Stimulated activated naive B cell treated with anti-CD40 and anti-IgM and Interleukin-4, amounts not matched to agents 10 μg/mL and 1 μg/mL and 100 μg/mL, for 72 hours (primary cell): ENCODE measurements around the gene GALNT13.

ENCODE experiments used
- ATAC-seq, 2 donors: fragments of 150-1000 bp; cut with Tn5 transposase; replicated peaks; 2 replicates each; pipeline ENCODE4 v1.10.0; 2021; ENCODE audit warnings: moderate library complexity in 1 of 2
- DNase-seq: peaks from one replicate; pipeline ENCODE4 v3.0.0; 2021
- H3K27ac Mint-ChIP-seq: one replicate; pipeline ENCODE4 v1.8.0; 2022; ENCODE audit warnings: mild to moderate bottlenecking, mixed read lengths
- H3K27me3 Mint-ChIP-seq, 2 donors: one replicate each; pipeline ENCODE4 v1.8.0; 2022; ENCODE audit warnings: mixed read lengths in 2 of 2
- H3K36me3 Mint-ChIP-seq, 2 donors: one replicate each; pipeline ENCODE4 v1.8.0; 2022; ENCODE audit warnings: mixed read lengths in 2 of 2, mild to moderate bottlenecking in 1 of 2
- H3K4me1 Mint-ChIP-seq, 2 donors: one replicate each; pipeline ENCODE4 v1.8.0; 2022; ENCODE audit warnings: mixed read lengths in 2 of 2, mild to moderate bottlenecking in 1 of 2
- H3K4me3 Mint-ChIP-seq, 2 donors: one replicate each; pipeline ENCODE4 v1.8.0; 2022; ENCODE audit warnings: mild to moderate bottlenecking in 2 of 2, mixed read lengths in 2 of 2, moderate library complexity in 1 of 2
- H3K9me3 Mint-ChIP-seq, 2 donors: one replicate each; pipeline ENCODE4 v1.8.0; 2022; ENCODE audit warnings: mixed read lengths in 2 of 2, mild to moderate bottlenecking in 1 of 2

Gene GALNT13

GRCh38 chr2:153986488-153987229 lies 114.9 kb downstream of the GALNT13 start:
- Mint-ChIP-seq H3K36me3 (no peaks in the 10 kb centered on the region), H3K9me3 (peaks cover 0 to 2% of the 10 kb centered on the region in 2 donors), H3K27me3 (no peaks in the 10 kb centered on the region), H3K4me3 (no peak overlapping the region), H3K4me1 (no peaks in the 10 kb centered on the region), H3K27ac (no peak overlapping the region)
- ATAC-seq (no peak), DNase-seq (no peak)

GRCh38 chr2:153990771-153991170 lies 119.0 kb downstream of the GALNT13 start:
- ATAC-seq (no peak), DNase-seq (no peak)
- Mint-ChIP-seq H3K27ac (no peak overlapping the region), H3K4me1 (no peaks in the 10 kb centered on the region), H3K9me3 (peaks cover 4 to 5% of the 10 kb centered on the region in 2 donors), H3K4me3 (no peak overlapping the region), H3K27me3 (no peaks in the 10 kb centered on the region), H3K36me3 (no peaks in the 10 kb centered on the region)

GRCh38 chr2:154013514-154013913 lies 141.8 kb downstream of the GALNT13 start:
- ATAC-seq (no peak), DNase-seq (no peak)
- H3K36me3 Mint-ChIP-seq = no peaks in the 10 kb centered on the region
- H3K4me1 Mint-ChIP-seq = no peaks in the 10 kb centered on the region
- no peaks in the 10 kb centered on the region for H3K27me3 Mint-ChIP-seq
- no peak overlapping the region for H3K27ac Mint-ChIP-seq
- peaks cover 11 to 24% of the 10 kb centered on the region in 2 donors for H3K9me3 Mint-ChIP-seq
- H3K4me3 Mint-ChIP-seq = no peak overlapping the region

GRCh38 chr2:154015233-154015632 lies 143.5 kb downstream of the GALNT13 start:
- Mint-ChIP-seq H3K36me3 (no peaks in the 10 kb centered on the region), H3K9me3 (peaks cover 7 to 21% of the 10 kb centered on the region in 2 donors), H3K27me3 (no peaks in the 10 kb centered on the region), H3K4me3 (no peak overlapping the region), H3K27ac (no peak overlapping the region), H3K4me1 (no peaks in the 10 kb centered on the region)
- no peak for DNase-seq
- no peak for ATAC-seq

GRCh38 chr2:154029504-154029903 lies 157.8 kb downstream of the GALNT13 start:
- no peaks in the 10 kb centered on the region for H3K4me1 Mint-ChIP-seq
- peaks cover 7 to 11% of the 10 kb centered on the region in 2 donors for H3K9me3 Mint-ChIP-seq
- H3K27me3 Mint-ChIP-seq = no peaks in the 10 kb centered on the region
- no peaks in the 10 kb centered on the region for H3K36me3 Mint-ChIP-seq
- H3K27ac Mint-ChIP-seq = no peak overlapping the region
- no peak overlapping the region for H3K4me3 Mint-ChIP-seq
- DNase-seq = no peak
- ATAC-seq = no peak

GRCh38 chr2:154032220-154032619 lies 160.5 kb downstream of the GALNT13 start:
- no peak overlapping the region for H3K4me3 Mint-ChIP-seq

GRCh38 chr2:154046493-154046892 lies 174.8 kb downstream of the GALNT13 start:
- peaks cover 0 to 7% of the 10 kb centered on the region in 2 donors for H3K9me3 Mint-ChIP-seq
- no peaks in the 10 kb centered on the region for H3K4me1 Mint-ChIP-seq
- DNase-seq = no peak
- no peak for ATAC-seq
- no peaks in the 10 kb centered on the region for H3K36me3 Mint-ChIP-seq
- H3K27ac Mint-ChIP-seq = no peak overlapping the region
- H3K4me3 Mint-ChIP-seq = no peak overlapping the region
- no peaks in the 10 kb centered on the region for H3K27me3 Mint-ChIP-seq

More at GRCh38 chr2:154032220-154032619, 160.5 kb downstream of the GALNT13 start:
- Mint-ChIP-seq H3K36me3 (no peaks in the 10 kb centered on the region), H3K27ac (no peak overlapping the region), H3K4me1 (no peaks in the 10 kb centered on the region), H3K9me3 (peaks cover 4 to 5% of the 10 kb centered on the region in 2 donors), H3K27me3 (no peaks in the 10 kb centered on the region)
- peak in 1 of 2 donors; percentile 43 for ATAC-seq
- DNase-seq = no peak

GRCh38 chr2:154048905-154049304 lies 177.2 kb downstream of the GALNT13 start:
- Mint-ChIP-seq H3K36me3 (no peaks in the 10 kb centered on the region), H3K4me1 (no peaks in the 10 kb centered on the region), H3K4me3 (no peak overlapping the region), H3K27me3 (no peaks in the 10 kb centered on the region), H3K27ac (no peak overlapping the region), H3K9me3 (peaks cover 0 to 5% of the 10 kb centered on the region in 2 donors)
- DNase-seq (no peak), ATAC-seq (no peak)

- Mint-ChIP-seq H3K27me3 (no peaks in the 10 kb centered on the region), H3K9me3 (peaks cover 0 to 3% of the 10 kb centered on the region in 2 donors), H3K4me1 (no peaks in the 10 kb centered on the region), H3K36me3 (no peaks in the 10 kb centered on the region), H3K27ac (no peak overlapping the region), H3K4me3 (no peak overlapping the region)
- DNase-seq (no peak), ATAC-seq (no peak)
These were observed 177.8 kb downstream of the GALNT13 start for GRCh38 chr2:154049561-154049960.

- DNase-seq (no peak), ATAC-seq (no peak)
- no peak overlapping the region for H3K4me3 Mint-ChIP-seq
- H3K4me1 Mint-ChIP-seq = no peaks in the 10 kb centered on the region
- H3K36me3 Mint-ChIP-seq = no peaks in the 10 kb centered on the region
- no peaks in the 10 kb centered on the region for H3K27me3 Mint-ChIP-seq
- peaks cover 11% of the 10 kb centered on the region in 2 donors for H3K9me3 Mint-ChIP-seq
- H3K27ac Mint-ChIP-seq = no peak overlapping the region
These were observed 195.4 kb downstream of the GALNT13 start for GRCh38 chr2:154067124-154067523.

GRCh38 chr2:154078926-154079325 lies 207.2 kb downstream of the GALNT13 start:
- no peaks in the 10 kb centered on the region for H3K36me3 Mint-ChIP-seq
- H3K27me3 Mint-ChIP-seq = no peaks in the 10 kb centered on the region
- ATAC-seq = no peak
- no peak overlapping the region for H3K27ac Mint-ChIP-seq
- H3K4me1 Mint-ChIP-seq = no peaks in the 10 kb centered on the region
- H3K9me3 Mint-ChIP-seq = no peaks in the 10 kb centered on the region
- DNase-seq = no peak
- no peak overlapping the region for H3K4me3 Mint-ChIP-seq

- Mint-ChIP-seq H3K36me3 (no peaks in the 10 kb centered on the region), H3K9me3 (peaks cover 0 to 4% of the 10 kb centered on the region in 2 donors), H3K4me1 (no peaks in the 10 kb centered on the region), H3K27ac (no peak overlapping the region), H3K4me3 (no peak overlapping the region), H3K27me3 (no peaks in the 10 kb centered on the region)
- ATAC-seq = no peak
- no peak for DNase-seq
These were observed 220.8 kb downstream of the GALNT13 start for GRCh38 chr2:154092571-154092970.

GRCh38 chr2:154093856-154094255 lies 222.1 kb downstream of the GALNT13 start:
- H3K4me1 Mint-ChIP-seq = no peaks in the 10 kb centered on the region
- no peak for DNase-seq
- no peaks in the 10 kb centered on the region for H3K36me3 Mint-ChIP-seq
- H3K9me3 Mint-ChIP-seq = peaks cover 0 to 3% of the 10 kb centered on the region in 2 donors
- no peak overlapping the region for H3K27ac Mint-ChIP-seq
- no peak for ATAC-seq
- H3K4me3 Mint-ChIP-seq = no peak overlapping the region
- no peaks in the 10 kb centered on the region for H3K27me3 Mint-ChIP-seq

GRCh38 chr2:154097833-154098398 lies 226.2 kb downstream of the GALNT13 start:
- H3K4me1 Mint-ChIP-seq = no peaks in the 10 kb centered on the region
- H3K4me3 Mint-ChIP-seq = no peak overlapping the region
- H3K27me3 Mint-ChIP-seq = no peaks in the 10 kb centered on the region
- H3K9me3 Mint-ChIP-seq = peaks cover 4 to 7% of the 10 kb centered on the region in 2 donors
- DNase-seq = no peak
- no peak overlapping the region for H3K27ac Mint-ChIP-seq
- H3K36me3 Mint-ChIP-seq = no peaks in the 10 kb centered on the region
- ATAC-seq = no peak

GRCh38 chr2:154120706-154121105 lies 249.0 kb downstream of the GALNT13 start:
- Mint-ChIP-seq H3K36me3 (no peaks in the 10 kb centered on the region), H3K27me3 (no peaks in the 10 kb centered on the region), H3K27ac (no peak overlapping the region), H3K9me3 (peaks cover 12 to 24% of the 10 kb centered on the region in 2 donors), H3K4me1 (no peaks in the 10 kb centered on the region), H3K4me3 (no peak overlapping the region)
- DNase-seq (no peak), ATAC-seq (no peak)
